BLaER1 treated with 17β-estradiol and CSF1 and Interleukin-3, amounts not matched to agents 10 nM and 100 nM (cell line): ENCODE measurements around the gene TCHP.

Source experiments
- H3K27ac ChIP-seq, 11 experiments: shearing (Covaris generic); formaldehyde crosslinking; 2 replicates each; pipeline ENCODE4 v1.8.1; 2022
- H3K27me3 ChIP-seq, 11 experiments: shearing (Covaris generic); formaldehyde crosslinking; 2 replicates each; pipeline ENCODE4 v1.8.1; 2022
- H3K36me3 ChIP-seq, 11 experiments: shearing (Covaris generic); formaldehyde crosslinking; 2 replicates each; pipeline ENCODE4 v1.8.1; 2022
- H3K4me1 ChIP-seq, 10 experiments: shearing (Covaris generic); formaldehyde crosslinking; 2 replicates each; pipeline ENCODE4 v1.8.1; 2022
- H3K4me2 ChIP-seq, 11 experiments: shearing (Covaris generic); formaldehyde crosslinking; 2 replicates each; pipeline ENCODE4 v1.8.1; 2022
- H3K4me3 ChIP-seq, 10 experiments: shearing (Covaris generic); formaldehyde crosslinking; 2 replicates each; pipeline ENCODE4 v1.8.1; 2022
- H3K9ac ChIP-seq, 11 experiments: shearing (Covaris generic); formaldehyde crosslinking; 2 replicates each; pipeline ENCODE4 v1.8.1; 2022
- H3K9me3 ChIP-seq, 11 experiments: shearing (Covaris generic); formaldehyde crosslinking; replicated peaks in 1 of 11; 2 replicates each; pipeline ENCODE4 v1.8.1; 2022
- H4K20me1 ChIP-seq, 11 experiments: shearing (Covaris generic); formaldehyde crosslinking; 2 replicates each; pipeline ENCODE4 v1.8.1; 2022
- Cebpa-rat ChIP-seq, 11 experiments: shearing (Covaris generic); IDR thresholded peaks; 2 replicates each; pipeline ENCODE4 v1.8.1; 2022

Gene TCHP

DNA sequence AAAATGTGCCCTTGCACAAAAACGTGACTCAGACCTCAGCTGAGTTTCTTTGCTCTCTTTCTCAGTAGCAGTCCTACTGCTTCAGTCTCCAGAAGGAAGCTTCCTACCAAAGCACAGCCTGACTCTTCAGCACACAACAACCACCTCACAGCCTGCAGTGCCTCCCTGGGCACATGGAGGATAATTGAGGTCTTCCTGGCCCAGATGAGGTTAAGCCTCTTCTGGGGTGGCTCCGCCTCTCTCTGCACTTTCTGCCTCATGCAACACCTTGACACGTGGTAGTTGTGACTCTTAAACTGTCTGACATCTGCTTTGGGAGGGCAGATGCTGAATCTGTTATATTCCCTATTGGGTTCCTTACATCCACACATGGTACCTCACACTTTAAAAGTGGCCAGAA, 62.3 kb downstream of the TCHP start:
- Histone ChIP-seq H3K27me3 (no peaks in the 10 kb centered on the region), H3K36me3 (peaks cover 94 to 100% (median 98%) of the 10 kb centered on the region in 11 experiments), H3K4me1 (peaks cover 0 to under 1% (median 0%) of the 10 kb centered on the region in 10 experiments; a peak in 1 of 20 replicates), H3K4me2 (no peak overlapping the region), H4K20me1 (peaks cover 3 to 64% (median 26%) of the 10 kb centered on the region in 11 experiments; a peak in 15 of 22 replicates), H3K4me3 (no peak overlapping the region), H3K9ac (no peak overlapping the region), H3K9me3 (no peaks in the 10 kb centered on the region), H3K27ac (no peak overlapping the region)
- TF ChIP-seq Cebpa-rat (IDR thresholded peaks at IDR 0.05): no peak

DNA sequence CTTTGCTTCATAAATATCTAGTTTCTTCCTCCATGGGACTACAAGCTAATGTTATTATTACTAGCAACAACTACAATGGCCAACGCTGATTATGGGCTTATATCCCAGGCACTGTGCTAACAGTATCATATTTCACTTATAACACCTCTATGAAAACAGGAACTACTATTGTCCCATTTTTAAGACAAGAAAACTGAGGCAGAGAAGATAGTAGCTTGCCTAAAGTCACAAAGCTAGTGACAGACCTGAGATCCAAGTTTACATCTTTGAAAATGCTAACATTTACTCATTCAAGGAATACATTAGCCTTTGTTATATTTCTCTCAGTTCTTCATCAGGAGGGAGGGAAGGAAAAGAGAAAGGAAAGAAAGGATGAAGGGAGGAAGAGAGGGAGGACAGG, 63.3 kb downstream of the TCHP start:
- Histone ChIP-seq H3K36me3 (peaks cover 94 to 100% (median 98%) of the 10 kb centered on the region in 11 experiments), H3K9me3 (no peaks in the 10 kb centered on the region), H3K27ac (no peak overlapping the region), H3K4me2 (no peak overlapping the region), H3K4me1 (peaks cover 0 to 7% (median 0%) of the 10 kb centered on the region in 10 experiments; a peak in 1 of 20 replicates), H3K27me3 (no peaks in the 10 kb centered on the region), H3K9ac (no peak overlapping the region), H3K4me3 (no peak overlapping the region), H4K20me1 (peaks cover 3 to 71% (median 26%) of the 10 kb centered on the region in 11 experiments; a peak in 15 of 22 replicates)
- TF ChIP-seq Cebpa-rat (IDR thresholded peaks at IDR 0.05): no peak

- Histone ChIP-seq H3K9ac (no peak overlapping the region), H3K27me3 (no peaks in the 10 kb centered on the region), H3K36me3 (peaks cover 94 to 100% (median 98%) of the 10 kb centered on the region in 11 experiments), H3K4me1 (peaks cover 0 to 7% (median 0%) of the 10 kb centered on the region in 10 experiments; a peak in 1 of 20 replicates), H3K27ac (no peak overlapping the region), H3K4me2 (no peak overlapping the region), H3K9me3 (no peaks in the 10 kb centered on the region), H4K20me1 (peaks cover 3 to 71% (median 26%) of the 10 kb centered on the region in 11 experiments; a peak in 15 of 22 replicates), H3K4me3 (no peak overlapping the region)
- no peak for TF ChIP-seq Cebpa-rat (IDR thresholded peaks at IDR 0.05)
Measured at GRCh38 chr12:109963743-109964429, 63.8 kb downstream of the TCHP start.

DNA sequence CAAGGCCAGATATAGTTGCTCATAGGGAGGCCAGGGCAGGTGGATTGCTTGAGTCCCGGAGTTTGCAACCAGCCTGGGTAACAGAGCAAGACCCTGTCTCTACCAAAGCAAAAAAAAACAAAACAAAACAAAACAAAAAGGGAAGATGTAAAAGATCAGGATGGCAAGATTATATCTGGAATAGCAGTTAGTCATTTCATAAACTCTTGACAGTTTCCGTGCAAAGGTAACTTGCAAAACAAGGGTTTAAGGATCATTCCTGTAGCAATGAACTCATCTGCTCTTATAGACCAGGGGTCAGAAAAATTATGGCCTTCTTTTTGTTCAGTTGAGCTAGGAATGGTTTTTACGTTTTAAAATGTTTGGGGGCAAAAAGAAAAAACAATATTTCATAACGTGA, 66.5 kb downstream of the TCHP start:
- peaks cover 2 to 75% (median 21%) of the 10 kb centered on the region in 11 experiments; a peak in 15 of 22 replicates for H4K20me1 ChIP-seq
- peaks cover 94 to 100% (median 99%) of the 10 kb centered on the region in 11 experiments for H3K36me3 ChIP-seq
- no peak for TF ChIP-seq Cebpa-rat (IDR thresholded peaks at IDR 0.05)
- H3K9ac ChIP-seq: no peak overlapping the region
- H3K9me3 ChIP-seq: no peaks in the 10 kb centered on the region
- peaks cover 0 to 7% (median 0%) of the 10 kb centered on the region in 10 experiments; a peak in 1 of 20 replicates for H3K4me1 ChIP-seq
- H3K4me2 ChIP-seq: no peak overlapping the region
- no peak overlapping the region for H3K4me3 ChIP-seq
- H3K27ac ChIP-seq: no peak overlapping the region
- no peaks in the 10 kb centered on the region for H3K27me3 ChIP-seq

- H4K20me1 ChIP-seq: peaks cover 0 to 68% (median 13%) of the 10 kb centered on the region in 11 experiments; a peak in 13 of 22 replicates
- TF ChIP-seq Cebpa-rat (IDR thresholded peaks at IDR 0.05): no peak
- no peak overlapping the region for H3K4me2 ChIP-seq
- no peak overlapping the region for H3K9ac ChIP-seq
- no peaks in the 10 kb centered on the region for H3K27me3 ChIP-seq
- peaks cover 93 to 100% (median 99%) of the 10 kb centered on the region in 11 experiments for H3K36me3 ChIP-seq
- no peaks in the 10 kb centered on the region for H3K9me3 ChIP-seq
- no peak overlapping the region for H3K27ac ChIP-seq
- H3K4me1 ChIP-seq: peaks cover 0 to 7% (median 0%) of the 10 kb centered on the region in 10 experiments; a peak in 1 of 20 replicates
- no peak overlapping the region for H3K4me3 ChIP-seq
Measured at GRCh38 chr12:109967383-109968031, 67.4 kb downstream of the TCHP start.
